ENCODE measurements around the gene WDR93. TPM values are rescaled to one million over a fixed set of nuclear protein-coding genes. Genes with fewer than 3 reads are reported as not detected.

Gene WDR93
- total RNA-seq, 1 donor from 2014 or later = not detected

GRCh38 chr15:89751748-89752147, 61.1 kb downstream of the WDR93 start:
- FAIRE-seq = no peak

DNA sequence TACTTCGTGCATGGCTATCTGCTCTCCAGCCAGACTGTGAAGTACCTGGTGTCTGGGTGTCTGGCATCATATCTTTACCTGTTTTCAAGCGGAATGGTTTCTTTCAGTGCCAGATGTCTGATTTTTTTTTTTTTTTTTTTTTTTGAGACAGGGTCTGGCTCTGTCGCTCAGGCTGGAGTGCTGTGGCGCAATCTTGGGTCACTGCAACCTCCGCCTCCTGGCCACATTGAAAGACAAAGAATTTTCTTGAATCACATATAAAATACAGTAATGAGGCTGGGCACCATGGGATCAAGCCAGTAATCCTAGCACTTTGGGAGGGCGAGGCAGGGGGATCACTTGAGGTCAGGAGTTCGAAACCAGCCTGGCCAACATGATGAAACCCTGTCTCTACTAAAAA, 63.2 kb downstream of the WDR93 start:
- no peak for FAIRE-seq
- no peaks in the 10 kb centered on the region for H3K36me3 ChIP-seq (ENCODE audit: control insufficient read depth, insufficient read depth, low read length)
- peaks cover 10% of the 10 kb centered on the region for H3K27me3 ChIP-seq (ENCODE audit: control insufficient read depth, insufficient read depth, low read length)
- H3K4me3 ChIP-seq (ENCODE audit: low read depth, low read length) = no peak overlapping the region
- no peak for TF ChIP-seq CTCF (IDR thresholded peaks at IDR 0.05; ENCODE audit: insufficient read depth, low read length, severe bottlenecking)
- DNase-seq (ENCODE audit: low read depth) = no peak

More at GRCh38 chr15:89751748-89752147, 61.1 kb downstream of the WDR93 start:
- H3K4me3 ChIP-seq (ENCODE audit: low read depth, low read length) = no peak overlapping the region
- DNase-seq (ENCODE audit: low read depth) = peak; percentile 53
- H3K27me3 ChIP-seq (ENCODE audit: control insufficient read depth, insufficient read depth, low read length) = peaks cover 10% of the 10 kb centered on the region
- no peak for TF ChIP-seq CTCF (IDR thresholded peaks at IDR 0.05; ENCODE audit: insufficient read depth, low read length, severe bottlenecking)
- no peaks in the 10 kb centered on the region for H3K36me3 ChIP-seq (ENCODE audit: control insufficient read depth, insufficient read depth, low read length)

DNA sequence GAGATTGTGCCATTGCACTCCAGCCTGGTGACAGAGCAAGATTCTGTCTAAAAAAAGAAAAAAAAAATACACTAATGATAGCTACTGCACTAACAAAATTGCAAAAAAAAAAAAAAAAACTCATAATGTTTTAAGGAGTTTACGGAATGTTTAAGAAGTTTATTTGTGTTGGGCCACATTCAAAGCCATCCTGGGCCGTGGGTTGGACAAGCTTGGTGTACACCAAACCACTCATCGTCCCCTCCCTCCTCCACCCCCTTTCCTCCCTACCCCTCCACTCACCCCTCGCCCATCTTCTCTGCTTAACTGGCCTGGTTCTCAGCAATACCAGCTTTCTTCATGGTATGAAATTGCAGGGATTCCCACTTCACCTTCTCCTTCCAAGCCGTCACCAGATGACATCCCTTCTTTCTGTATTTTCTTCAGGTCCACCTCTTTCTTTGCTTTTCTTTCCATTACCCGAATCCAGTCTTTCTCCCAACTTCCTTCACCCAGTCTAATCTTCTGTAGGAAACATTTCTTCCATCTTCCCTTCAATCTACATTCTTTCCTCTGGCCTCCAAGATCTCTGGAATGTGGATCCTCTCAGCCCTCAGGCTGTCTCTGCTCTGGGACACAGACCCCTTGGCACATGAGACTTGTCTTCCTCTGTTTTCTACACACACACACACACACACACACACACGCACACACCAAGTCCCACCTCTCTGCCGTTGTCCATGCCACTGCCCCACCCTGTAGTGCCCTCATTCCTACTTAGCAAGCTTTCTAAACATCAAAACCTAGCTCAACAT, 63.9 kb downstream of the WDR93 start:
- no peak for DNase-seq (ENCODE audit: low read depth)
- no peak for TF ChIP-seq CTCF (IDR thresholded peaks at IDR 0.05; ENCODE audit: insufficient read depth, low read length, severe bottlenecking)
- peaks cover 6% of the 10 kb centered on the region for H3K27me3 ChIP-seq (ENCODE audit: control insufficient read depth, insufficient read depth, low read length)
- H3K36me3 ChIP-seq (ENCODE audit: control insufficient read depth, insufficient read depth, low read length) = no peaks in the 10 kb centered on the region
- H3K4me3 ChIP-seq (ENCODE audit: low read depth, low read length) = no peak overlapping the region
- no peak for FAIRE-seq

GRCh38 chr15:89755701-89756100, 65.1 kb downstream of the WDR93 start:
- no peak for TF ChIP-seq CTCF (IDR thresholded peaks at IDR 0.05; ENCODE audit: insufficient read depth, low read length, severe bottlenecking)
- FAIRE-seq (no peak), DNase-seq (ENCODE audit: low read depth) (no peak)

DNA sequence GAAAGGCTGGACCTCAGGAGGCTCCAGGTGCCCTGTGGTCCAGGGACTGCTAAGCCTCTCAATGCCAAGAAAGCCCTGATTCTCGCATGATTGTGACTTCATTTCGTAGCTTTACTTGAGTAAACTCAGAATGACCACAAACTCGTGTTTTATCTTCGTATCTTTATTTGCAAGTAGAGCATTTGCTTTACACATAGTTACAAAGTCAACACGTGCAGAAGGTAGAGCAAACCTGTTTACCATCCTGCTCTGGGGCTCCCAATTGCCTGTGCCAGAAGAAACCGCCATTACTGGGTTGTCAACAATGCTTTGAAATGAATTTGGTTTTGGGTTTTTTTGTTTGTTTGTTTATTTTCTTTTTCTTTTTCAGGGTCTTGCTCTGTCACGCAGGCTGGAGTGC, 66.3 kb downstream of the WDR93 start:
- no peak for TF ChIP-seq CTCF (IDR thresholded peaks at IDR 0.05; ENCODE audit: insufficient read depth, low read length, severe bottlenecking)
- Histone ChIP-seq H3K4me3 (ENCODE audit: low read depth, low read length) (no peak overlapping the region), H3K27me3 (ENCODE audit: control insufficient read depth, insufficient read depth, low read length) (no peaks in the 10 kb centered on the region), H3K36me3 (ENCODE audit: control insufficient read depth, insufficient read depth, low read length) (no peaks in the 10 kb centered on the region)
- DNase-seq (ENCODE audit: low read depth) = no peak
- FAIRE-seq = no peak

More at GRCh38 chr15:89755701-89756100, 65.1 kb downstream of the WDR93 start:
- Histone ChIP-seq H3K27me3 (ENCODE audit: control insufficient read depth, insufficient read depth, low read length) (no peaks in the 10 kb centered on the region), H3K36me3 (ENCODE audit: control insufficient read depth, insufficient read depth, low read length) (no peaks in the 10 kb centered on the region), H3K4me3 (ENCODE audit: low read depth, low read length) (no peak overlapping the region)

GRCh38 chr15:89758283-89758682, 67.7 kb downstream of the WDR93 start:
- H3K36me3 ChIP-seq (ENCODE audit: control insufficient read depth, insufficient read depth, low read length) = no peaks in the 10 kb centered on the region
- no peak overlapping the region for H3K4me3 ChIP-seq (ENCODE audit: low read depth, low read length)
- no peak for TF ChIP-seq CTCF (IDR thresholded peaks at IDR 0.05; ENCODE audit: insufficient read depth, low read length, severe bottlenecking)
- no peak for FAIRE-seq
- H3K27me3 ChIP-seq (ENCODE audit: control insufficient read depth, insufficient read depth, low read length) = no peaks in the 10 kb centered on the region
- no peak for DNase-seq (ENCODE audit: low read depth)

Measured in bronchial epithelial cell (primary cell).